Measurements from ENCODE around the gene HOXA13. TPM values are rescaled to one million over a fixed set of nuclear protein-coding genes. Genes with fewer than 3 reads are reported as not detected.

The HOXA13 gene
- total RNA-seq, 2 donors from 2014 or later, result not detected

DNA sequence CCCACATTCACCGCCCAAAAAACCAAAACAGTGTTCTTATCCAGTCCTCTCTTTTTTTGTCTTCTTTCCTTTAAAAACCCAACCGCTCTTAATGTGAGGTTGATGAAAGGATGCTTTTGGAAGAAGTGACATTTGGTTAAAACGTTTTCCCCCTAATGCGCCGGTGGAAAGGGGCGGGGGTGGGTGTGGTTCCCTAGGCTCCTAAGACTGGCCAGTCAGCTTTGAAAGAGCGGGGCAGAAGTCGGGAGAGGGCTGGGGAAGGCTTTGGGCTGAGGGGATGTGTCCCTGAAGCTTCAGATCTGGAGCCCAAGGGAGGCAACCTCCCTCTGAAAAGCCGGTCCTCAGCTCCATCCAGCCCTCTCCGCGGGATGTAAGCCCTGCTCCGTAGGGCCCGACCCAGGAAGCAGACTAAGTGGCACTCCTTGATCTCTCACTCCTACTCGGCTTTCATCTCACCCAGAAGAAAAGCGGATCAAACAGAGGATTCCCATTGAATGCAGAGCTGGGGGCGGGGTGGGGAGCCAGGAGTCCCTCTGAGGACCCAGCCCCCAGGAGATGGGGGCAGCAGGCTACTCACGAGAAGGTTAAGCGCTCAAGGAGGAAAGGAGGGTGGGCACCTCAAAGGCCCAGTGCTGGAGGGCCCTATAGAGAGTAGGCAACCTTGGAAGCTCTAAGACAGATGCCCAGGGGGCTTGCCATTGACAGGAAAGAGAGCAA is 40.3 kb upstream of the HOXA13 start:
- Histone ChIP-seq H3K27ac (ENCODE audit: low read depth, low read length) (no peak overlapping the region), H3K4me3 (ENCODE audit: low read length) (peak overlapping the region; percentile 69), H3K4me1 (ENCODE audit: control insufficient read depth, insufficient read depth, low read length) (peaks cover 9% of the 10 kb centered on the region), H3K9ac (ENCODE audit: extremely low read depth, low read length, poor library complexity, severe bottlenecking) (no peak overlapping the region), H3K27me3 (ENCODE audit: control insufficient read depth, insufficient read depth, low read length, poor library complexity, severe bottlenecking) (peaks cover 100% of the 10 kb centered on the region), H3K36me3 (ENCODE audit: control insufficient read depth, insufficient read depth, low read length) (no peaks in the 10 kb centered on the region), H3K9me3 (ENCODE audit: control insufficient read depth, low read length) (no peaks in the 10 kb centered on the region)
- TF ChIP-seq, protein P1, sequence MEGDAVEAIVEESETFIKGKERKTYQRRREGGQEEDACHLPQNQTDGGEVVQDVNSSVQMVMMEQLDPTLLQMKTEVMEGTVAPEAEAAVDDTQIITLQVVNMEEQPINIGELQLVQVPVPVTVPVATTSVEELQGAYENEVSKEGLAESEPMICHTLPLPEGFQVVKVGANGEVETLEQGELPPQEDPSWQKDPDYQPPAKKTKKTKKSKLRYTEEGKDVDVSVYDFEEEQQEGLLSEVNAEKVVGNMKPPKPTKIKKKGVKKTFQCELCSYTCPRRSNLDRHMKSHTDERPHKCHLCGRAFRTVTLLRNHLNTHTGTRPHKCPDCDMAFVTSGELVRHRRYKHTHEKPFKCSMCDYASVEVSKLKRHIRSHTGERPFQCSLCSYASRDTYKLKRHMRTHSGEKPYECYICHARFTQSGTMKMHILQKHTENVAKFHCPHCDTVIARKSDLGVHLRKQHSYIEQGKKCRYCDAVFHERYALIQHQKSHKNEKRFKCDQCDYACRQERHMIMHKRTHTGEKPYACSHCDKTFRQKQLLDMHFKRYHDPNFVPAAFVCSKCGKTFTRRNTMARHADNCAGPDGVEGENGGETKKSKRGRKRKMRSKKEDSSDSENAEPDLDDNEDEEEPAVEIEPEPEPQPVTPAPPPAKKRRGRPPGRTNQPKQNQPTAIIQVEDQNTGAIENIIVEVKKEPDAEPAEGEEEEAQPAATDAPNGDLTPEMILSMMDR (conservative IDR thresholded peaks at IDR 0.05), result no peak
- Mint-ChIP-seq H3K4me3 (peak overlapping the region; percentile 75), H3K36me3 (ENCODE audit: low read depth) (no peaks in the 10 kb centered on the region), H3K27ac (peak overlapping the region; percentile 64), H3K4me1 (peaks cover 69% of the 10 kb centered on the region), H3K27me3 (ENCODE audit: insufficient read depth) (peaks cover 96% of the 10 kb centered on the region), H3K9me3 (no peaks in the 10 kb centered on the region)
- DNase-seq, result peak; percentile 72
- WGBS, 2 experiments (ENCODE audit: insufficient coverage in 1 of 2, insufficient read length in 1 of 2), result 1% methylated on average over 12 to 18 of the region's 18 CpGs

- Mint-ChIP-seq H3K36me3 (ENCODE audit: low read depth) (no peaks in the 10 kb centered on the region), H3K9me3 (no peaks in the 10 kb centered on the region), H3K4me1 (peaks cover 65% of the 10 kb centered on the region), H3K27me3 (ENCODE audit: insufficient read depth) (peaks cover 96% of the 10 kb centered on the region), H3K4me3 (peak overlapping the region; percentile 75), H3K27ac (peak overlapping the region; percentile 64)
- Histone ChIP-seq H3K4me1 (ENCODE audit: control insufficient read depth, insufficient read depth, low read length) (peaks cover 9% of the 10 kb centered on the region), H3K4me3 (ENCODE audit: low read length) (peak overlapping the region; percentile 69), H3K36me3 (ENCODE audit: control insufficient read depth, insufficient read depth, low read length) (no peaks in the 10 kb centered on the region), H3K9ac (ENCODE audit: extremely low read depth, low read length, poor library complexity, severe bottlenecking) (no peak overlapping the region), H3K27ac (ENCODE audit: low read depth, low read length) (no peak overlapping the region), H3K27me3 (ENCODE audit: control insufficient read depth, insufficient read depth, low read length, poor library complexity, severe bottlenecking) (peaks cover 100% of the 10 kb centered on the region), H3K9me3 (ENCODE audit: control insufficient read depth, low read length) (no peaks in the 10 kb centered on the region)
- TF ChIP-seq, protein P1 (conservative IDR thresholded peaks at IDR 0.05), result no peak
- 0% methylated on average over 10 to 55 of the region's 55 CpGs for WGBS, 2 experiments (ENCODE audit: insufficient coverage in 1 of 2, insufficient read length in 1 of 2)
- peak; percentile 86 for DNase-seq
These were observed 39.6 kb upstream of the HOXA13 start for GRCh38 chr7:27239387-27240014.

DNA sequence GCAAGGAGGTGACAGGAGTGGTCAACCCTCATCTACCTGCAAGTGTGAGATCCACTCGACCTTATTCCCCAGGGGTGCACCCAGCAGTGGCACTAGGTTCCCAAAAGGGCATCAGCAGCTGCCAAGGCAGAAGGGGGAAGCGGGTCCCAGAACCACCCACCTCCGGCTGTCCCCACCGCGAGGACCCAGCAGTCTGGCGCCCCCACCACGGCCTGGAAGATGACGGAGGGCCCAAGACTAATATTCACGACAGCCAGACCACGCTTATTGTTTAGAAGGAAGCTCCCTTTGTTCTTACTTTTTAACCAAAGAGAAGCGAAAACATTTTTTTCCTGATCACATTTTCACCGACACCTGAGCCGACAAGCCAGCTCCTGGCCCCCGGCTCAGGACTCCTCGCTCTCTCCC is 39.1 kb upstream of the HOXA13 start:
- peaks cover 100% of the 10 kb centered on the region for H3K27me3 ChIP-seq (ENCODE audit: control insufficient read depth, insufficient read depth, low read length, poor library complexity, severe bottlenecking)
- H3K4me1 ChIP-seq (ENCODE audit: control insufficient read depth, insufficient read depth, low read length), result peaks cover 9% of the 10 kb centered on the region
- H3K27me3 Mint-ChIP-seq (ENCODE audit: insufficient read depth), result peaks cover 96% of the 10 kb centered on the region
- no peaks in the 10 kb centered on the region for H3K9me3 ChIP-seq (ENCODE audit: control insufficient read depth, low read length)
- H3K4me1 Mint-ChIP-seq, result peaks cover 61% of the 10 kb centered on the region
- peak overlapping the region; percentile 75 for H3K4me3 Mint-ChIP-seq
- H3K27ac ChIP-seq (ENCODE audit: low read depth, low read length), result no peak overlapping the region
- no peak overlapping the region for H3K9ac ChIP-seq (ENCODE audit: extremely low read depth, low read length, poor library complexity, severe bottlenecking)
- TF ChIP-seq, protein P1 (conservative IDR thresholded peaks at IDR 0.05), result no peak
- no peaks in the 10 kb centered on the region for H3K36me3 Mint-ChIP-seq (ENCODE audit: low read depth)
- 16 to 28% methylated on average over 8 to 15 of the region's 15 CpGs for WGBS, 2 experiments (ENCODE audit: insufficient coverage in 1 of 2, insufficient read length in 1 of 2)
- peak overlapping the region; percentile 69 for H3K4me3 ChIP-seq (ENCODE audit: low read length)
- peak; percentile 59 for DNase-seq
- H3K9me3 Mint-ChIP-seq, result no peaks in the 10 kb centered on the region
- no peaks in the 10 kb centered on the region for H3K36me3 ChIP-seq (ENCODE audit: control insufficient read depth, insufficient read depth, low read length)
- no peak overlapping the region for H3K27ac Mint-ChIP-seq

All from endodermal cell (in vitro differentiated cells).